ENCODE measurements around the gene INCENP.

GRCh38 chr11:62169448-62169847, 45.6 kb downstream of the INCENP start:
- TF ChIP-seq ZNF24 (IDR thresholded peaks at IDR 0.05) (no peak), ZSCAN29 (IDR thresholded peaks at IDR 0.05) (no peak), POLR2A (IDR thresholded peaks at IDR 0.05; ENCODE audit: low read depth, low read length) (no peak), TCF12 (IDR thresholded peaks at IDR 0.05; ENCODE audit: low read depth, low read length) (no peak), ASH2L (IDR thresholded peaks at IDR 0.05; ENCODE audit: borderline replicate concordance, low read depth) (no peak), EZH2 (IDR thresholded peaks at IDR 0.05; ENCODE audit: borderline replicate concordance, control insufficient read depth, low read depth, low read length) (no peak), MAX (IDR thresholded peaks at IDR 0.05; ENCODE audit: low read depth, low read length) (no peak), SP1 (IDR thresholded peaks at IDR 0.05; ENCODE audit: low read depth, low read length) (no peak), ZNF207 (IDR thresholded peaks at IDR 0.05; ENCODE audit: borderline replicate concordance) (no peak), CTCF (IDR thresholded peaks at IDR 0.05 in 2 of 3, conservative IDR thresholded peaks at IDR 0.05 in 1 of 3; ENCODE audit: control insufficient read depth in 2 of 3, extremely low read depth in 1 of 3, insufficient read depth in 1 of 3, low read depth in 3 of 3, low read length in 3 of 3) (no peak), ZNF274 (IDR thresholded peaks at IDR 0.05; ENCODE audit: insufficient read depth, insufficient read length) (no peak), USF2 (IDR thresholded peaks at IDR 0.05; ENCODE audit: borderline replicate concordance, low read depth, low read length) (no peak)
